Astrocyte (in vitro differentiated cells and primary cell): Measurements from ENCODE around the gene KCTD12. TPM values are rescaled to one million over a fixed set of nuclear protein-coding genes. Genes with fewer than 3 reads are reported as not detected.
A peak's percentile ranks its signal among the peaks of the same experiment; 100 is the strongest.
"Not testable (repeated sequence)": the region's sequence is repeated elsewhere in the genome, so short reads cannot be mapped to it uniquely, and the experiment has no call there.

Experiments used
- DNase-seq: peaks from one replicate; pipeline ENCODE4 v3.0.0-alpha.2; 2010; ENCODE audit warnings: low read depth
- FAIRE-seq: peaks from 2 replicates; lab custom pipeline; 2011; peaks lifted over from hg19 to GRCh38; lab: Jason Lieb, UNC
- H2AFZ ChIP-seq: 2 replicates; pipeline ENCODE4 v1.6.0; 2012; ENCODE audit warnings: low read depth, low read length, inconsistent platforms
- H3K27ac ChIP-seq: 2 replicates; pipeline ENCODE4 v1.5.1; 2011; ENCODE audit warnings: low read depth, low read length, inconsistent platforms
- H3K27me3 ChIP-seq: 2 replicates; pipeline ENCODE4 v1.6.0; 2011; ENCODE audit warnings: low read length, inconsistent platforms; ENCODE audit not compliant: insufficient read depth
- H3K36me3 ChIP-seq: 2 replicates; pipeline ENCODE4 v1.5.1; 2011; ENCODE audit warnings: low read length, inconsistent platforms; ENCODE audit not compliant: insufficient read depth
- H3K4me1 ChIP-seq: 2 replicates; pipeline ENCODE4 v1.5.1; 2011; ENCODE audit warnings: low read length, inconsistent platforms; ENCODE audit not compliant: insufficient read depth
- H3K4me2 ChIP-seq: 2 replicates; pipeline ENCODE4 v1.6.0; 2012; ENCODE audit warnings: low read length, inconsistent platforms
- H3K4me3 ChIP-seq: 2 replicates; pipeline ENCODE4 v1.5.1; 2011; ENCODE audit warnings: low read depth, mild to moderate bottlenecking, low read length, inconsistent platforms; ENCODE audit not compliant: insufficient read depth
- H3K79me2 ChIP-seq: 2 replicates; pipeline ENCODE4 v1.6.0; 2012; ENCODE audit warnings: mild to moderate bottlenecking, low read length, inconsistent platforms; ENCODE audit not compliant: insufficient read depth
- H3K9ac ChIP-seq: 2 replicates; pipeline ENCODE4 v1.6.0; 2012; ENCODE audit warnings: mild to moderate bottlenecking, low read length, inconsistent platforms
- H3K9me3 ChIP-seq: 2 replicates; pipeline ENCODE4 v1.5.1; 2012; ENCODE audit warnings: low read depth, mild to moderate bottlenecking, low read length, inconsistent platforms; ENCODE audit not compliant: insufficient read depth
- H4K20me1 ChIP-seq: 2 replicates; pipeline ENCODE4 v1.6.0; 2012; ENCODE audit warnings: low read length, inconsistent platforms; ENCODE audit not compliant: insufficient read depth
- H3K27ac Mint-ChIP-seq: one replicate; pipeline ENCODE4 v1.8.0; 2021; ENCODE audit warnings: mild to moderate bottlenecking, mixed read lengths; ENCODE audit not compliant: unreplicated experiment
- H3K27me3 Mint-ChIP-seq: one replicate; pipeline ENCODE4 v1.8.0; 2021; ENCODE audit warnings: low read depth, mixed read lengths; ENCODE audit not compliant: unreplicated experiment
- H3K36me3 Mint-ChIP-seq: one replicate; pipeline ENCODE4 v1.8.0; 2021; ENCODE audit warnings: low read depth, mixed read lengths; ENCODE audit not compliant: unreplicated experiment
- H3K4me1 Mint-ChIP-seq: one replicate; pipeline ENCODE4 v1.8.0; 2021; ENCODE audit warnings: low read depth, mixed read lengths; ENCODE audit not compliant: unreplicated experiment
- H3K4me3 Mint-ChIP-seq: one replicate; pipeline ENCODE4 v1.8.0; 2021; ENCODE audit warnings: mild to moderate bottlenecking, moderate library complexity, mixed read lengths; ENCODE audit not compliant: unreplicated experiment
- H3K9me3 Mint-ChIP-seq: one replicate; pipeline ENCODE4 v1.8.0; 2021; ENCODE audit warnings: mild to moderate bottlenecking, mixed read lengths; ENCODE audit not compliant: unreplicated experiment
- EZH2 ChIP-seq: IDR thresholded peaks from 2 replicates; pipeline ENCODE4 v1.6.1; 2012; ENCODE audit warnings: mild to moderate bottlenecking, low read length, inconsistent platforms; ENCODE audit not compliant: insufficient read depth
- total RNA-seq: library from RNA; stranded (reverse); gene quantifications from 2 replicates; pipeline ENCODE4 v1.2.1, GENCODE V29; 2021
- TF ChIP-seq, protein P1 (sequence below): IDR thresholded peaks from 2 replicates; pipeline ENCODE4 v1.5.1; 2011; ENCODE audit warnings: low read depth, mild to moderate bottlenecking, inconsistent platforms, low read length, moderate library complexity; ENCODE audit not compliant: insufficient read depth

The KCTD12 gene
- total RNA-seq, 1 donor from 2014 or later = 13.7 TPM

DNA sequence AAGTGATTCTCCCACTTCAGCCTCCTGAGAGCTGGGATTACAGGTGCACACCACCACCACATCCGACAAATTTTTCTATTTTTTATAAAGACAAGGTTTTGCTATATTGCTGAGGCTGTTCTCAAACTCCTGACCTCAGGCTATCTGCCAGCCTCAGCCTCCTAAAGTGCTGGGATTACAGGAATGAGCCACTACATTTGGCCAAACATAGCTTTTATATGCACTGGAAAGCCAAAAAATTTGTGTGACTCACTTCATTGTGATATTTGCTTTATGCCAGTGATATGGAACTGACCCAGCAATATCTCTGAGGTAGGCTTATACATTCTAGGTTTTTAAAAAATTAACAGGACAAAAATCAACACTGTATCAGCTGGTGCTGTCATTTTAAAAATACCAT, 35.3 kb upstream of the KCTD12 start:
- H3K9ac ChIP-seq = no peak overlapping the region
- TF ChIP-seq, protein P1, sequence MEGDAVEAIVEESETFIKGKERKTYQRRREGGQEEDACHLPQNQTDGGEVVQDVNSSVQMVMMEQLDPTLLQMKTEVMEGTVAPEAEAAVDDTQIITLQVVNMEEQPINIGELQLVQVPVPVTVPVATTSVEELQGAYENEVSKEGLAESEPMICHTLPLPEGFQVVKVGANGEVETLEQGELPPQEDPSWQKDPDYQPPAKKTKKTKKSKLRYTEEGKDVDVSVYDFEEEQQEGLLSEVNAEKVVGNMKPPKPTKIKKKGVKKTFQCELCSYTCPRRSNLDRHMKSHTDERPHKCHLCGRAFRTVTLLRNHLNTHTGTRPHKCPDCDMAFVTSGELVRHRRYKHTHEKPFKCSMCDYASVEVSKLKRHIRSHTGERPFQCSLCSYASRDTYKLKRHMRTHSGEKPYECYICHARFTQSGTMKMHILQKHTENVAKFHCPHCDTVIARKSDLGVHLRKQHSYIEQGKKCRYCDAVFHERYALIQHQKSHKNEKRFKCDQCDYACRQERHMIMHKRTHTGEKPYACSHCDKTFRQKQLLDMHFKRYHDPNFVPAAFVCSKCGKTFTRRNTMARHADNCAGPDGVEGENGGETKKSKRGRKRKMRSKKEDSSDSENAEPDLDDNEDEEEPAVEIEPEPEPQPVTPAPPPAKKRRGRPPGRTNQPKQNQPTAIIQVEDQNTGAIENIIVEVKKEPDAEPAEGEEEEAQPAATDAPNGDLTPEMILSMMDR = no peak
- TF ChIP-seq EZH2 = no peak
- Mint-ChIP-seq H3K27ac (no peak overlapping the region), H3K9me3 (peaks cover 4% of the 10 kb centered on the region), H3K4me1 (peaks cover 12% of the 10 kb centered on the region), H3K36me3 (no peaks in the 10 kb centered on the region), H3K27me3 (no peaks in the 10 kb centered on the region), H3K4me3 (no peak overlapping the region)
- H3K27ac ChIP-seq = no peak overlapping the region
- peaks cover 3% of the 10 kb centered on the region for H3K4me1 ChIP-seq
- no peak overlapping the region for H3K4me2 ChIP-seq
- no peaks in the 10 kb centered on the region for H4K20me1 ChIP-seq
- H3K79me2 ChIP-seq = no peaks in the 10 kb centered on the region
- H2AFZ ChIP-seq = no peak overlapping the region
- FAIRE-seq (no peak), DNase-seq (peak; percentile 28)
- H3K9me3 ChIP-seq = no peaks in the 10 kb centered on the region
- H3K27me3 ChIP-seq = no peaks in the 10 kb centered on the region
- no peak overlapping the region for H3K4me3 ChIP-seq
- H3K36me3 ChIP-seq = no peaks in the 10 kb centered on the region

DNA sequence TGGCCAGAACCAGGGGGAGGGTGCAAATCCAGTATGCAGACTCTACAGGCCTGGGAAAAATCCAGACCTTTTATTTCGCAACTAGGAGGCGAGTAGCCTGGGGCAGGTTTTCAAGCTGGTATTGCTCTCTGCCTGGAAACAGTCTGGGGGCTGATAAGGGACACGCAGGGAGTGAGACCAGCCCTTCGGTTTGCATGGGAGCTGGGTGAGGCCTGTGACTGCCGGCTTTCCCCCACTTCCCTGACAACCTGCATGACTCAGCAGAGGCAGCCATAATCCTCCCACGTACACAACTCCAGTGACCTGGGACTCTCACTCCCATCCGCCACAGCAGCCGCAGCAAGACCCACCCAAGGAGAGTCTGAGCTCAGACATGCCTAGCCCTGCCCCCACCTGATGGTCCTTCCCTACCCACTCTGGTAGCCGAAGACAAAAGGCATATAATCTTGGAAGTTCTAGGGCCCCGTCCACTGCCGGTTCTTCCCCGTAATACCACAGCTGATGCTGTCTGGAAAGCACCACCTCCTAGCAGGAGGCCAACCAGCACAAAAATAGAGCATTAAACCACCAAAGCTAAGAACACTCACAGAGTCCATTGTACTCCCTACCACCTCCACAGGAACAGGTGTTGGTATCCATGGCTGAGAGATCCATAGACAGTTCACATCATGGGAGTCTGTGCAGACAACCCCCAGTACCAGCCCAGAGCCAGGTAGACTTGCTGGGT, 31.7 kb upstream of the KCTD12 start:
- not testable (repeated sequence) for H3K27me3 ChIP-seq, H3K4me3 Mint-ChIP-seq, H3K4me1 ChIP-seq, FAIRE-seq, H3K27me3 Mint-ChIP-seq, H3K36me3 Mint-ChIP-seq, H3K9me3 Mint-ChIP-seq, H3K4me3 ChIP-seq, H3K79me2 ChIP-seq, H4K20me1 ChIP-seq, H3K4me2 ChIP-seq, H3K9me3 ChIP-seq, H3K36me3 ChIP-seq
- DNase-seq = peak; percentile 70
- H3K9ac ChIP-seq = peak overlapping the region; percentile 18
- H2AFZ ChIP-seq = peak overlapping the region; percentile 52
- H3K27ac ChIP-seq = peak overlapping the region; percentile 25
- H3K27ac Mint-ChIP-seq = peak overlapping the region; percentile 78
- H3K4me1 Mint-ChIP-seq = peaks cover 12% of the 10 kb centered on the region

DNA sequence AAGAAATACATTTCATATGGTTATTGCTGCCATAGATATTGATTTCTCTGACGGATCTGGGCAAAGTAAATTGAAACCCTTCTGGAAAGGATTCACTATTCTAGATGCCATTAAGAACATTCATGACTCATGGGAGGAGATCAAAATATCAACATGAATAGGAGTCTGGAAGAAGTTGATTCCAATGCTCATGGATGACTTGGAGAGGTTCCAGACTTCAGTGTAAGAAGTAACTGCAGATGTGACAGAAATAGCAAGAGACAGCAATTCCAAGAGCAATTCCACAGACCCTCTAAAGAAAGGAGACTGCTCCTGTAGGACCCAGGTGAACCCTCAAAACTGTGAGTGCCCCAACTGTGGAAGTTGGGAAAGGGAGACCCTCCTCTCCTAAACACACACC, 30.9 kb upstream of the KCTD12 start:
- no peaks in the 10 kb centered on the region for H3K36me3 Mint-ChIP-seq

More for the DNA sequence above, 30.9 kb upstream of the KCTD12 start:
- DNase-seq (peak; percentile 26), FAIRE-seq (no peak)
- Mint-ChIP-seq H3K27ac (no peak overlapping the region), H3K27me3 (peaks cover 2% of the 10 kb centered on the region), H3K9me3 (peaks cover 5% of the 10 kb centered on the region), H3K4me3 (no peak overlapping the region), H3K4me1 (peaks cover 12% of the 10 kb centered on the region)
- H3K79me2 ChIP-seq = no peaks in the 10 kb centered on the region
- H2AFZ ChIP-seq = no peak overlapping the region
- H3K4me3 ChIP-seq = no peak overlapping the region
- no peaks in the 10 kb centered on the region for H4K20me1 ChIP-seq
- H3K27me3 ChIP-seq = no peaks in the 10 kb centered on the region
- peaks cover 3% of the 10 kb centered on the region for H3K4me1 ChIP-seq
- H3K4me2 ChIP-seq = no peak overlapping the region
- no peaks in the 10 kb centered on the region for H3K9me3 ChIP-seq
- H3K27ac ChIP-seq = peak overlapping the region; percentile 25
- TF ChIP-seq EZH2 = no peak
- TF ChIP-seq, protein P1 = no peak
- H3K36me3 ChIP-seq = no peaks in the 10 kb centered on the region
- H3K9ac ChIP-seq = peak overlapping the region; percentile 18
